Body of pancreas (tissue), 4 donors: ENCODE measurements around the gene GRIA4. TPM values are rescaled to one million over a fixed set of nuclear protein-coding genes. Genes with fewer than 3 reads are reported as not detected.

Experiments
- ATAC-seq: fragments of 150-250 bp; one replicate; pipeline ENCODE4 v1.9.1; 2016
- DNase-seq, 4 donors: peaks; one replicate each; pipeline ENCODE4 v3.0.0-alpha.2; 2019
- H3K27ac ChIP-seq, 4 donors: fragments of 200-600 bp; sonication (generic); 1 replicate in 3 of 4; 2 replicates in 1 of 4; pipeline versions ENCODE4 v1.5.1 to v1.6.1; 2016 to 2019; ENCODE audit warnings: mild to moderate bottlenecking in 1 of 4, mixed read lengths in 1 of 4, moderate library complexity in 1 of 4
- H3K27me3 ChIP-seq, 2 donors: fragments of 200-600 bp; sonication (generic); one replicate each; pipeline ENCODE4 v1.6.0; 2016; ENCODE audit warnings: mild to moderate bottlenecking in 1 of 2
- H3K36me3 ChIP-seq, 2 donors: fragments of 200-600 bp; sonication (generic); replicated peaks in 1 of 2; 2 replicates each; pipeline ENCODE4 v1.5.1; 2016; ENCODE audit warnings: low read depth in 2 of 2; ENCODE audit not compliant: insufficient read depth in 1 of 2
- H3K4me1 ChIP-seq: fragments of 200-600 bp; sonication (generic); one replicate; pipeline ENCODE4 v1.6.0; 2016
- H3K4me3 ChIP-seq, 2 donors: fragments of 200-600 bp; sonication (generic); 1 replicate in 1 of 2; 2 replicates in 1 of 2; pipeline ENCODE4 v1.5.1; 2016 to 2019
- H3K9me3 ChIP-seq, 3 donors: fragments of 200-600 bp; sonication (generic); 1 replicate in 2 of 3; 2 replicates in 1 of 3; pipeline ENCODE4 v1.5.1; 2016
- POLR2A ChIP-seq, 3 donors: fragments of 450-650 bp; IDR thresholded peaks; one replicate each; pipeline ENCODE4 v1.6.1; 2016; ENCODE audit warnings: antibody characterized with exemption in 3 of 3, mild to moderate bottlenecking in 2 of 3
- WGBS, 2 donors: methylation state at CpG; one replicate each; pipeline ENCODE4 v1.1.5; 2017; 5-methylcytosine and 5-hydroxymethylcytosine counted together
- intact Hi-C: fragments of 100-400 bp; cut with DNase I; formaldehyde crosslinking; loops from one replicate; pipeline ENCODE4 v1.15.1; 2023
- total RNA-seq, 2 donors: library from RNA; depleted of rRNA; stranded (reverse); fragments of >200 nt; gene quantifications; one replicate each; pipeline ENCODE4 v1.1.0, GENCODE V29; 2016
- TF ChIP-seq, protein P1 (sequence below), 7 experiments: fragments of 450-650 bp in 4 of 7; fragments of 200-600 bp in 3 of 7; sonication (generic) in 3 of 7; IDR thresholded peaks; one replicate each; pipeline ENCODE4 v1.5.1; 2016 to 2019; ENCODE audit warnings: antibody characterized with exemption in 7 of 7

Gene GRIA4
- total RNA-seq, 2 donors from 2014 or later: 0.26 TPM; not detected in 1

DNA sequence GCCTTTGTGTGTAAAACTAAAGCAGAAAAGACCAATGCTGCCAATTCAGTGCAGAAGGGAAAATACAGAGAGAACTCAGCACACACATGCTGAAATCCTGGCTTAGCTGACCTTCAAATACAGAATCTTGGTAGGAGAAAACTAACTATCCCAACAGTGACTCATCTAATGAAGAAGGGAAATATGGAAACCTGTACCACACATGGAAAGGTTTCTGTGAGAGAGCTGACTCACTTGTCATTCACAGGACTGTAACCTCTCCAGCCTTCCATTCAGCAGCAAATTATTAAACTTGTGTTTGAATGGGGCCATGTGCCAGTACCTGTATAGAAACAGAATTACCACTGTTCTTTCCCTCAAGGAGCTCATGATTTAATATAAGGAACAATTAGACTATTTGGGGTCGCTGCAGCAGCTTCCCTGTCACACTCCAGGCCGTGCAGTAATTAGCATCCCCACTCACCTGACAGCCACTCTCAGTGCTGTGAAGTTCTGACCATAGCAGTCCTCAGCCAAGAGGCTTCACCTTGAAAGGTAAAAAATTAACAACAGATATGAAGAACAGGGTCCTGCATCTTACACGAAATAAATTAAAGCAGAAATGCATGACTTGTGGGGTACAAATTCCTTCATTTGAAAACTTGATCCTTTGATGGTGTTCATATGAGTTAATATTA, 358.3 kb downstream of the GRIA4 start:
- DNase-seq (peak in 1 of 4 donors; percentile 11), ATAC-seq (peak; percentile 50)
- intact Hi-C loops: no loop called here
- Histone ChIP-seq H3K9me3 (no peaks in the 10 kb centered on the region), H3K4me1 (peaks cover 10% of the 10 kb centered on the region), H3K36me3 (no peaks in the 10 kb centered on the region), H3K4me3 (no peak overlapping the region), H3K27me3 (no peaks in the 10 kb centered on the region), H3K27ac (no peak overlapping the region)
- TF ChIP-seq, protein P1, sequence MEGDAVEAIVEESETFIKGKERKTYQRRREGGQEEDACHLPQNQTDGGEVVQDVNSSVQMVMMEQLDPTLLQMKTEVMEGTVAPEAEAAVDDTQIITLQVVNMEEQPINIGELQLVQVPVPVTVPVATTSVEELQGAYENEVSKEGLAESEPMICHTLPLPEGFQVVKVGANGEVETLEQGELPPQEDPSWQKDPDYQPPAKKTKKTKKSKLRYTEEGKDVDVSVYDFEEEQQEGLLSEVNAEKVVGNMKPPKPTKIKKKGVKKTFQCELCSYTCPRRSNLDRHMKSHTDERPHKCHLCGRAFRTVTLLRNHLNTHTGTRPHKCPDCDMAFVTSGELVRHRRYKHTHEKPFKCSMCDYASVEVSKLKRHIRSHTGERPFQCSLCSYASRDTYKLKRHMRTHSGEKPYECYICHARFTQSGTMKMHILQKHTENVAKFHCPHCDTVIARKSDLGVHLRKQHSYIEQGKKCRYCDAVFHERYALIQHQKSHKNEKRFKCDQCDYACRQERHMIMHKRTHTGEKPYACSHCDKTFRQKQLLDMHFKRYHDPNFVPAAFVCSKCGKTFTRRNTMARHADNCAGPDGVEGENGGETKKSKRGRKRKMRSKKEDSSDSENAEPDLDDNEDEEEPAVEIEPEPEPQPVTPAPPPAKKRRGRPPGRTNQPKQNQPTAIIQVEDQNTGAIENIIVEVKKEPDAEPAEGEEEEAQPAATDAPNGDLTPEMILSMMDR (IDR thresholded peaks at IDR 0.05): no peak
- no peak for TF ChIP-seq POLR2A (IDR thresholded peaks at IDR 0.05)
- 29 to 31% methylated on average over 3 of the region's 3 CpGs for WGBS, 2 donors

- H3K4me1 ChIP-seq: peaks cover 10% of the 10 kb centered on the region
- ATAC-seq: no peak
Observed at GRCh38 chr11:105969756-105970155, 359.9 kb downstream of the GRIA4 start.

DNA sequence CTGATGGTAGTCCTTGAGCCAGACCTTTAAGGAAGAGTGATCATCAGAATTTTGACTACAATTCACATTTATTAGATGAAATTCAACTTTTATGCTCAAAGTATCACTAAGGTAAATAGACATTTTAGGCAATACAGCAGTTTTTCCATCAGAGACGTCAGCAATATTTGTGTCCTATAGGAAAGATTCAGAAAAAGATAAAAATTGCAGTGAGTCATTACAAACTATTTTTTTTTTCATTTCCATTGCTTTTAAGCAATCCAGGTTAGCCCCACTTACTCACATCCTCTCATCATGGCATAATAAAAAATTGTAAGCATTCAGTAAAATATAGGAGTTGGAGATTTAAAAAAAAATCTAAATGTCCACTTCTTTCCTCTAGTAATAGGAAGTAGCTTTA, 365.3 kb downstream of the GRIA4 start:
- no peak for TF ChIP-seq POLR2A (IDR thresholded peaks at IDR 0.05)
- TF ChIP-seq, protein P1 (IDR thresholded peaks at IDR 0.05): no peak
- 53 to 69% methylated on average over 1 of the region's 1 CpG for WGBS, 2 donors
- Histone ChIP-seq H3K4me1 (no peaks in the 10 kb centered on the region), H3K27ac (no peak overlapping the region), H3K9me3 (no peaks in the 10 kb centered on the region), H3K36me3 (no peaks in the 10 kb centered on the region), H3K27me3 (no peaks in the 10 kb centered on the region), H3K4me3 (no peak overlapping the region)
- DNase-seq (no peak), ATAC-seq (no peak)
- intact Hi-C loops: no loop called here

More at GRCh38 chr11:105969756-105970155, 359.9 kb downstream of the GRIA4 start:
- no peaks in the 10 kb centered on the region for H3K36me3 ChIP-seq
- intact Hi-C loops: no loop called here
- no peak for TF ChIP-seq POLR2A (IDR thresholded peaks at IDR 0.05)
- TF ChIP-seq, protein P1 (IDR thresholded peaks at IDR 0.05): no peak
- H3K27ac ChIP-seq: no peak overlapping the region
- DNase-seq: no peak
- H3K4me3 ChIP-seq: no peak overlapping the region
- H3K9me3 ChIP-seq: no peaks in the 10 kb centered on the region
- no peaks in the 10 kb centered on the region for H3K27me3 ChIP-seq
- whole genome bisulfite sequencing, 2 donors: 91 to 93% methylated on average over 1 of the region's 1 CpG

DNA sequence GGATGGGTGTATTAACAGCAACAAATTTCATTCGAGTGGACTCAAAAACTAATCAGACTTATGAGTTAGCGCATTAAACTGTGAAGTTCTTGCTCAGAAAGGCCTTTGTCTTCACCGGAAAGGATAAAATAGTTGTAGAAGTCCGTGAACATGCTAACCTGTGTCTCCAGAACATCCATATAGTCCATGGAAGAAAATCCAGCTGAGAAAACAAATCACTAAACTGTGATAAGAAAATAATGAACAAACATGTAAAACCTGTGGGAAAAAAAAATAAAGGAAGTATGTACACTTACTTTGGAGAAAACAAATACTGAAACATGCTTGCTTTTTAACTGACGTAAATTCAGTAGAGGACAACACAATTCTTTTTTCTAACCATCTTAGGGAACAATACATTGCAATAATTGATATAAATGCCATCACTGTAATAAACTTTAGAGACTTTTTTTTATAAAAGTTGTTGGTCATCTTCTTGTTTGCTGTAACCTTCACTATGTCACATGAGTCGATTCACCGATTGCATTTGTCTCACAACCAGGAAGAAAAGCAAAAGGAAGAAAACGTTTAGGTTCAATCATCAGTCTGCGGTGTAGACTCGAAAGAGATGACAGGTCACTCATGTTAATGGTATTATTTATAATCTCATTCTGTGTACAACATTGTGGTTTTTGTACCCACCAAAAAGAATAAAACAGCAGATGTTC, 370.3 kb downstream of the GRIA4 start:
- H3K9me3 ChIP-seq: no peaks in the 10 kb centered on the region
- intact Hi-C loops: no loop called here
- WGBS, 2 donors: 38% methylated on average over 10 of the region's 10 CpGs
- no peak overlapping the region for H3K4me3 ChIP-seq
- no peaks in the 10 kb centered on the region for H3K4me1 ChIP-seq
- TF ChIP-seq, protein P1 (IDR thresholded peaks at IDR 0.05): no peak
- no peak for TF ChIP-seq POLR2A (IDR thresholded peaks at IDR 0.05)
- peak overlapping the region in 3 of 4 donors; percentile 48 to 63 (median 53) for H3K27ac ChIP-seq
- DNase-seq (no peak), ATAC-seq (peak; percentile 77)
- H3K27me3 ChIP-seq: no peaks in the 10 kb centered on the region
- H3K36me3 ChIP-seq: no peaks in the 10 kb centered on the region
